ENCODE data around the gene ANKH. TPM values are rescaled to one million over a fixed set of nuclear protein-coding genes. Genes with fewer than 3 reads are reported as not detected.

ANKH gene
- total RNA-seq, 2 experiments from 2014 or later = 69.3 to 74.2 TPM

DNA sequence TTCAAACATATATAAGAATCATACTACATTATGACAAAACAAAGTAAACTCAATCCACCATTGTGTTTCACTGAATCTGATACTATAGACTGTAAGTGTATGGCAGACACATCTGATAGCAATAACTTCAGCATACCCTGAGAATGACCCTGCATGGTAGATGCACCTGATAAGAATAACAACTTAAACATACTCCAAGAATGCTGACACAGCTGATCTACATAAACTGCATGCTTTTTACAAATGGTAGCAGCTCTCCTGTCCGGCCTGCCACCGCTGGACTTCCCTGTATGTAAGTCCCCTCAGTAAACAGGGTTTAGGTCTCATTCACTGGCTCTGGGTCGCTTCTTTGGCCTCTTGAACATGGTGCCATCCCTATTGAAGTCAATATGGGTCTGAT, 100.4 kb downstream of the ANKH start:
- Mint-ChIP-seq H3K27me3 (no peaks in the 10 kb centered on the region), H3K36me3 (ENCODE audit: low read depth) (peaks cover 5% of the 10 kb centered on the region), H3K27ac (no peak overlapping the region), H3K9me3 (no peaks in the 10 kb centered on the region), H3K4me3 (no peak overlapping the region), H3K4me1 (peaks cover 20% of the 10 kb centered on the region)
- POLR2A ChIA-PET = no interaction called here
- no peak for DNase-seq
- CTCF ChIA-PET = no interaction called here

DNA sequence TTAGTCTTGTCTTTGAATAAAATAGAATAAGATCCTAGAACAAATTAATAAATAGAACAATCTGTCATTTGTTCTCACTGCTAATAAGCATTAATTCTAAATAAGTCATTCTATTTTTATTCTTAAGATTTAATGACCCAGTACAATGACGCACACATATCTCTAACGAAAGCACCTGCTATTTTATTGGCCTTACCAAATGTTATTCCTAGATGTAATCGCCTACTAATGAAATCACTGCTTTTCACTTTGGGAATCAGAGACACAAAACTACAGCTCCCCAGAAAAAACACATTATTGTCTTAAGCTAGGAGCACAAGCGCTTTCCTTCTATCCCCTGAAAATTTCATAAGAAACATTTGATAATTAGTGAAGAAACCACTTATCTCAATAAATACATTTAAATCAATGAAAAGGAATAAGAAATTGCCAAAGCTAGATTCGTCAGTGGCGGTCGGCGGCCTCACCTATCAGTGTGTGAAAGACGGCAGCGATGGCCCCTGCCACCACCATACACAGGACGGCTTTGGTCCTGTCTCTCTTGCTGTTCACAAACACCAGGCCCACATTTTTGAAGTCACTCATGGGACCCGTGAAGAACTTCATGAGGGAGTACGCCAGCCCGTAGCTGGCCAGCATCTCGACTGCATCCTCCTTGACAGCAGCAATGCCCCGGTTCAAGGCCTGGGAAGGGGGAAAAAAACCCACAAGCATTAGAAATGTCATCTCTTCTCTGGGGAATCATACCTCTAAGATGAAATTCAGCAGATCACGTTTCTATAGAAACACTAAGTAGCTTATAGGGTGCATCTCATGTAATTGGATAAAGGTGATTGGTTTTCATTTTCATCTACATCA, 102.8 kb downstream of the ANKH start:
- DNase-seq = no peak
- Mint-ChIP-seq H3K27ac (no peak overlapping the region), H3K4me1 (peaks cover 20% of the 10 kb centered on the region), H3K36me3 (ENCODE audit: low read depth) (peaks cover 14% of the 10 kb centered on the region), H3K4me3 (no peak overlapping the region), H3K27me3 (no peaks in the 10 kb centered on the region), H3K9me3 (no peaks in the 10 kb centered on the region)
- ChIA-PET POLR2A (interaction anchor here (0.6 to 0.7 kb wide), 2 partner anchors 13 to 798 kb away, joined by 3 read pairs; no protein-coding TSS in a partner anchor), CTCF (interaction anchor here (0.7 to 1.7 kb wide), 3 partner anchors 9 to 23 kb away, joined by 3 to 5 read pairs (median 3); no protein-coding TSS in a partner anchor)

DNA sequence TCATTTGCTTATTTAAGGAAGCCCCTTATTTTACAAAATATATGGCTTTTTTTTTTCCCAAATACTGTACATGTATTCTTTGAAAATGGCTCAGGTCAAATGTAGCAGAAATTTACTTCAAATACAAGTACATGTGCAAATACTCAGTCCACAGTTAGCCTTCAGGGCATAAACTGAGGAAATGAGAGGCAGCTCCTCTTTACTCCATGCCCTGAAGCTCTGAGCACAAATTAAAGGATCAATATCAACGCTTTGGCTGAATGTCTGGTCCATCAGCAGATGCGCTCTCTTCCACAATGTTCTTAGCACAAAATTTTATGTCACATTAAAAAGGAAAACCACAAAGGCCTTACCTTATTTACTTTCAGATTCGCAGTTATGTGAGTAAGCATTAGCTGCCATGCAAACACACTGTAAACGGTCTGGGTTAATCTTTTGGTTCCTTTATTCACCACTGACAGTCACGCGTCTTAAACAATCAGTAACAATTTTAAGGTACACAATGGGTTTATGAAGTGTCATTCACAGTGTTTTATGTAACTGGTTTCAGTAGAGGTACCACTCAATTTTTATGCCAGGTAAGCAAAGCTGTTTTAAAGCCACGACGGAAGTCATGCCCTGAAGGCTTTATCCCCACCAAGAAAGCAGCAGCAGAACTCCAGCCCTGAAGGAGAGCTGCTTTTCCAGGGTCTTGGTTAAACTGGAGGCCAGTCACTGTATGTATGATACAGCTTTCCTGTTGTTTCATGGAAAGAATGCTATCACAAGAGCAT, 103.7 kb downstream of the ANKH start:
- POLR2A ChIA-PET = interaction anchor here (0.6 kb wide), 1 partner anchor 14 kb away, joined by 3 read pairs; no protein-coding TSS in a partner anchor
- Mint-ChIP-seq H3K27ac (no peak overlapping the region), H3K27me3 (no peaks in the 10 kb centered on the region), H3K4me1 (peaks cover 20% of the 10 kb centered on the region), H3K9me3 (no peaks in the 10 kb centered on the region), H3K36me3 (ENCODE audit: low read depth) (peaks cover 14% of the 10 kb centered on the region), H3K4me3 (no peak overlapping the region)
- CTCF ChIA-PET = interaction anchor here (1.4 to 1.7 kb wide), 3 partner anchors 13 to 23 kb away, joined by 3 to 9 read pairs (median 5); no protein-coding TSS in a partner anchor
- no peak for DNase-seq

DNA sequence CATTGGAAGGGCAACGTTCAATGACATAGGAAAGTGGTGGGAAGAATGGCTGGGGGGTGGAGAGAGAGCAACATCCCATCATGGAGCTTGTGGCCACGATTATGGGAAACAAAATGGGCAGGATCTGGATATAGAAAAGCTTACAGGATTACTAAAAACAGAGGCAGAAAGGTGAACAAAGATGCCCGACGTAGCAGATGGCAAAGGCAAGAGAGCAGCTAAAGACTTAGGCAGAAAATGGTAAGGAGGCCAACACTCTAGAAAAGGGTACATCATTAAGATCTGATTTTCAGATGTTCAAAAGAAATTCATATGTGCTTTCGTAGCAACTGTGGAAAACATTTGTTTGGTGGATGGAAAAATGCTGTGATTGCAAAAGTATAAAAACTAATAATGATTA, 104.5 kb downstream of the ANKH start:
- H3K27ac Mint-ChIP-seq = no peak overlapping the region
- POLR2A ChIA-PET = no interaction called here

DNA sequence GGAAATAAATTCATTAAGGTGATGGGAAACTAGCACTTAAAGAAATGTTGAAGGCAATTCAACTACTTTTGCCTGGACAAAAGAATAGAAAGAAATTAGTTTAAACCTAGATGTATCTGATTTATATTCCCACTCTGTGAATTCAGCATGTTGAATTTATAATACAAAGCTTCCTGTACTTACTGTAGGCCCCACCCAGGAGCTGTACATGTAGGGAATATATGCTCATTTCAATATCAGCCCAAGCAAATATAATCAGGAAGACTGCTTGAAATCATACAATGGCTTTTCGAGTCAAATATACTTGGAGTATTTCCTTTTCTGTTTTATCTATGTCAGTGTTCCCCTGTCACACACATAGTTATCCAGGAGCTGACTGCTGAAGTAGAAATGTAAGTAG, 105.0 kb downstream of the ANKH start:
- no peaks in the 10 kb centered on the region for H3K27me3 Mint-ChIP-seq
- POLR2A ChIA-PET = no interaction called here
- CTCF ChIA-PET = interaction anchor here (1.5 to 1.7 kb wide), 2 partner anchors 15 to 17 kb away, joined by 5 to 9 read pairs; no protein-coding TSS in a partner anchor

More for the DNA sequence above, 104.5 kb downstream of the ANKH start:
- Mint-ChIP-seq H3K9me3 (no peaks in the 10 kb centered on the region), H3K4me1 (peaks cover 20% of the 10 kb centered on the region), H3K27me3 (no peaks in the 10 kb centered on the region), H3K36me3 (ENCODE audit: low read depth) (peaks cover 14% of the 10 kb centered on the region), H3K4me3 (no peak overlapping the region)
- CTCF ChIA-PET = interaction anchor here (1.4 to 1.7 kb wide), 3 partner anchors 14 to 24 kb away, joined by 3 to 9 read pairs (median 5); no protein-coding TSS in a partner anchor
- no peak for DNase-seq

DNA sequence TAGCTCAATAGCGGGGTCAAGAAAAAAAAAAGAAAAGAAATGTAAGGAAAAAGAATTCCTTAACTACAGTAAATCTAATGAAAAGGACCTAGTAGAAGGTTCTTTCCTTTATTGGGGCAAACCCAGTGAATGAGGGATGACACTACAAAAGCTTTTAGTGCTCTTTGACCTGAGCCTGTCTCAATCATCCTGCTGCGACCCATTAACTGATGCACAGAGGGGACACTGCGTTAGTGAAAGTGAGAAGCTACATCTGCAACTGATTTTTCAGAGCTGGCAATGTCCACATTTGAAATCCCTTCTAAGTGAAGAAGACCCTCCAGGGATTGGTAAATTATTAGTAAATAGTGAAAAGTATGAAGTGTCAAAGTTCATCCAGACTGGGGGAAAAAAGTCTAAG, 106.0 kb downstream of the ANKH start:
- POLR2A ChIA-PET = no interaction called here
- H3K27me3 Mint-ChIP-seq = no peaks in the 10 kb centered on the region
- no peak for DNase-seq
- no peaks in the 10 kb centered on the region for H3K9me3 Mint-ChIP-seq
- CTCF ChIA-PET = no interaction called here
- H3K4me1 Mint-ChIP-seq = peaks cover 20% of the 10 kb centered on the region
- H3K36me3 Mint-ChIP-seq (ENCODE audit: low read depth) = peaks cover 14% of the 10 kb centered on the region
- no peak overlapping the region for H3K4me3 Mint-ChIP-seq
- H3K27ac Mint-ChIP-seq = no peak overlapping the region

More for the DNA sequence above, 105.0 kb downstream of the ANKH start:
- H3K27ac Mint-ChIP-seq = no peak overlapping the region
- peaks cover 14% of the 10 kb centered on the region for H3K36me3 Mint-ChIP-seq (ENCODE audit: low read depth)
- no peaks in the 10 kb centered on the region for H3K9me3 Mint-ChIP-seq
- DNase-seq = no peak
- no peak overlapping the region for H3K4me3 Mint-ChIP-seq
- H3K4me1 Mint-ChIP-seq = peaks cover 20% of the 10 kb centered on the region

DNA sequence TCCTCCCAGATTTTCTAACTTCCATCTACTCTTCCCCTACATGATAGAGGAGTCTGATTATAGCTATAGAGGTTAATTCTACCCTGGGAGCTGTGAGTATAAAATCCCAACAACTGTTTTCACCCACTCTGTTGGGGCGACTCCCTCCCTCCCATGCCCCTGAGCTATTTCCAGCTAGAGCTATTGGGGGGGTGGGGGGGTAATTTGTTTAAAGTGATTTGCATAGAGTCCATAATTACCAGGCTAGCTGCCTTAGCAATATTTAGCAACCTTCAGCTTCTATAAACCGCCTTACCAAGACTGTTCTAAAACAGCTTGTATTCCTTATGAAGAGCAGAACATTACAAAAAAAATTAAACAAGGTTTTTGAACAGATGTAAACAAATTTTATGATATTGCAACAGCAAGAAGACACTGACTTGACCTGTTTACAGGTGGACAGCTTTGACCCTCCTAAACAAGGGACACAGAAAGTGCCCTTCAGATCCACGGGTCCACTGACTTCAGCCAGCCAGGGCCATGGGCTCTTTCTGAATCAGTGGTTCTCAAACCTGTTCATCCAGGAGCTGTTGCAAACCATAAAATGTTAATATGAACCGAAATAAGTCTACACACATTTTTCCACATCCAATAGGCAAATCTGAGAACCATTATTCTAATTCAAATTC, 108.9 kb downstream of the ANKH start:
- Mint-ChIP-seq H3K27me3 (no peaks in the 10 kb centered on the region), H3K9me3 (no peaks in the 10 kb centered on the region), H3K4me1 (peaks cover 10% of the 10 kb centered on the region), H3K27ac (no peak overlapping the region), H3K4me3 (no peak overlapping the region), H3K36me3 (ENCODE audit: low read depth) (peaks cover 14% of the 10 kb centered on the region)
- POLR2A ChIA-PET = no interaction called here
- DNase-seq = no peak
- CTCF ChIA-PET = interaction anchor here (0.5 to 1.3 kb wide), 5 partner anchors 10 to 176 kb away, joined by 3 to 7 read pairs (median 3); no protein-coding TSS in a partner anchor

DNA sequence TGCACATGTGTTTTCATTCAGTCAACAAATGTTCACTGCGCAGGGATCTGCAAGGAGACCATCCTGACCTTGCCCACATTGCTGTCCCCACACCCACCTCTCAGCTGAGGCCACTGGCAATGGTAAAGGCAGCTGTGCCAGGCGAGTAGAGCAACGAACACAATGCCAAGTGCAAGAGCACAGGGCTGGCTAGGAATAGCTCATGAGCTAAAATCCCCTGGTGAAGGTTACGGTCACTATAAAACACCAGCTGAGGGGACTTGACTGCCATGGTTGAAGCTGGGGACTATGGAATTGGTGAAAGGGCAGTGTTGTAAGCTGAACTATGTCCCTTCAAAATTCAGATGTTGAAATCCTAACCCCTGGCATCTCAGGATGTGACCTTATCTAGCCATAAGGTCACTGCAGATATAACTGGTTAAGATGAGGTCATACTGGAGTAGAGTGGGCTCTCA, 111.0 kb downstream of the ANKH start:
- Mint-ChIP-seq H3K27ac (no peak overlapping the region), H3K9me3 (no peaks in the 10 kb centered on the region), H3K4me3 (no peak overlapping the region), H3K36me3 (ENCODE audit: low read depth) (peaks cover 8% of the 10 kb centered on the region), H3K27me3 (no peaks in the 10 kb centered on the region), H3K4me1 (no peaks in the 10 kb centered on the region)
- ChIA-PET POLR2A (no interaction called here), CTCF (interaction anchor here (0.6 to 2.1 kb wide), 4 partner anchors 9 to 35 kb away, joined by 3 to 7 read pairs (median 6); no protein-coding TSS in a partner anchor)
- no peak for DNase-seq

DNA sequence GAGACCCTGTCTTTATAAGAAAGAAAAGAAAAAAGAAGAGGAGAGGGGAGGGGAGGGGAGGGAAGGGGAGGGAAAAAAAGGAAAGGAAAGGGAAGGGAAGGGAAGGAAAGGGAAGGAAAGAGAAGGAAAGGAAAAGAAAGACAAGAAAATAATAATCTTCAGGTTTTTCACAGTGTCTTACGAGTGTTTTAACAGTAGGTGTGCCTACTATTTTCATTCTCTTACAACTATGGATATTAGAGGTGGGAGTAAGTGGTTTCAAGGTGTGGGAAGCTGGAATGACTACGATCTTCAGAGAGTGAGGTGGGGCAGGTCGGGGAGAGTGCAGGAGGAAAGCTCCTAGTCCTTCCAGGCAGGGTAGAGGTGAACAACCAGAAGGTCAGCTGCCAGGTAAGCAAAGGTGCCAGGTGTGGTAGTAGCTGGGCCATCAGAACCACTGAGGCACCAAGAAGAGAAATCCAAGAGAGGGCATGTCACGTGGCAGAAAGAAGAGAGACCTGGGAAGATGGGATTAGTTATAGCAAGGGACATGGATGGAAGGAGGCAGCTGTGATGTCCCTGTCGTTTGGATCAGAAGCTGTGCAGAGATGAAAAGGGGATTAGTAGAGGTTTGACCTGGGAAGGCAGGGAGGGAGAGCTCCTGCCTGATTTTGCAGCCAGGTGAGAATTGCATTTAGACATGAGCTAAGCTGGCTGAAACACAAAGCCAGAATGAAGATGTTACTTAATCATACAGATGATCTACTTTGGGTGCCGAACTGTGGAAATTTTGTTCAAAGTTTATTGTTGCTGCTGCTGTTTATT, 111.6 kb downstream of the ANKH start:
- Mint-ChIP-seq H3K27me3 (no peaks in the 10 kb centered on the region), H3K9me3 (no peaks in the 10 kb centered on the region), H3K27ac (no peak overlapping the region), H3K4me1 (no peaks in the 10 kb centered on the region), H3K36me3 (ENCODE audit: low read depth) (peaks cover 5% of the 10 kb centered on the region), H3K4me3 (no peak overlapping the region)
- ChIA-PET CTCF (interaction anchor here (0.5 to 2.1 kb wide), 7 partner anchors 9 to 108 kb away, joined by 3 to 7 read pairs (median 5); no protein-coding TSS in a partner anchor), POLR2A (no interaction called here)
- DNase-seq = no peak

DNA sequence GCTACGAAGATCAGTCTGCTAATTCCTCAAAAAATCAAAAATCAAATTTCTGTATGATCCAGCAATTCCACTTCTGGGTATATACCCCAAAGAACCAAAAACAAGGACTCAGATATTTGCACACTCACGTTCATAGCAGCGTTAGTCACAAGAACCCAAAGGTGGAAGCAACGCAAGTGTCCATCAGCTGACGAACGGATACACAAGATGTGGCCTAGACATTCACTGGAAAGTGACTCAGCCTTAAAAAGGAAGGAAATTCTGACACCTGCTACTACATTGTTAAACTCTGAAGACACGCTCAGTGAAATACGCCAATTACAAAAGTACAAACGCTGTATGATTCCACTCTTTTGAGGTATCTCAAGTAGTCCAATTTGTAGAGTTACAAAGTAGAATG, 113.7 kb downstream of the ANKH start:
- DNase-seq = no peak
- peaks cover 6% of the 10 kb centered on the region for H3K36me3 Mint-ChIP-seq (ENCODE audit: low read depth)
- no peak overlapping the region for H3K27ac Mint-ChIP-seq
- no peak overlapping the region for H3K4me3 Mint-ChIP-seq
- ChIA-PET CTCF (interaction anchor here (1.0 to 1.2 kb wide), 2 partner anchors 9 to 31 kb away, joined by 3 read pairs; no protein-coding TSS in a partner anchor), POLR2A (no interaction called here)
- H3K4me1 Mint-ChIP-seq = no peaks in the 10 kb centered on the region
- H3K9me3 Mint-ChIP-seq = no peaks in the 10 kb centered on the region
- no peaks in the 10 kb centered on the region for H3K27me3 Mint-ChIP-seq

DNA sequence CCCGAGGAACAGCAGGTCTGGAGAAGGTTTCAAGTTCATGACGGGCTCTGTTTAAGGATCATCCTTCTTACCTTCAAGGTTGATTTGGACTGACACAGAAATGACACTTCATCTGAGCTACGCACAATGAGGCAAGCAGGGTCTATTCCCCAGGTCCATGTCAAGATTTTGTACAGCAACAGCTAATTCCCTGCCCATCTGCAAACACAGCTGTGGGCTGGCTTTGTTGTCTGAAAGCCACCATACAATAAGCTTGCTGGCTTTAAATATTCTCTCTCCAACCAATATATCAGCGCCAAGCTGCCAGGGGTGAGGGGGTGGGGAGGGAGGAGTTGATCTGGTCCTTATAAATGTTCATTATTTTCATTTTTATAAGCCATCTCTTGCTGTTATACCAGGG, 115.1 kb downstream of the ANKH start:
- no peak for DNase-seq
- no peaks in the 10 kb centered on the region for H3K4me1 Mint-ChIP-seq
- H3K9me3 Mint-ChIP-seq = no peaks in the 10 kb centered on the region
- no peak overlapping the region for H3K4me3 Mint-ChIP-seq
- CTCF ChIA-PET = interaction anchor here (1.0 kb wide), 1 partner anchor 12 kb away, joined by 3 read pairs; no protein-coding TSS in a partner anchor
- no peak overlapping the region for H3K27ac Mint-ChIP-seq
- no peaks in the 10 kb centered on the region for H3K27me3 Mint-ChIP-seq
- peaks cover 10% of the 10 kb centered on the region for H3K36me3 Mint-ChIP-seq (ENCODE audit: low read depth)
- POLR2A ChIA-PET = no interaction called here

DNA sequence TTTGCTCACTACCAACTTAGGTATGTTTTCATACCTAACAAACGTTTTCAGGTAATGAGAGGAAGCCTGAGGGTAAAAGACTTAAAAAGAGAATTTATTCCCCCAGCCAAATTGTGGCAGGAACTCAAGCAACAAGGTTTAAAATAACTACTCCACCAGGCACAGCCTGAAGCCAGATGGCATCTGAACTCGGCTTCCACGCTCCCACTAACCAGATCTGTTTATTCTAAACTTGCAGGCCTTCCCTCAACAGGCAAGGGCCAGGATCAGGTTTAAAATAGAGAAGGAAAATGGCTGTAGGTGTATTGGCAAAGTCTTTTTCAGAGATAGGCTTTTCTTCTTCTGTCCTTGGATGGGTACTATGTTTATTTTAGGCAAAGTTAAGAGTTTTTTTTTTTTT, 117.6 kb downstream of the ANKH start:
- Mint-ChIP-seq H3K27ac (no peak overlapping the region), H3K4me3 (no peak overlapping the region), H3K4me1 (no peaks in the 10 kb centered on the region), H3K36me3 (ENCODE audit: low read depth) (peaks cover 16% of the 10 kb centered on the region), H3K9me3 (no peaks in the 10 kb centered on the region), H3K27me3 (no peaks in the 10 kb centered on the region)
- CTCF ChIA-PET = no interaction called here
- DNase-seq = no peak
- POLR2A ChIA-PET = no interaction called here

All from activated CD4-positive, alpha-beta T cell treated with anti-CD3 and anti-CD28 coated beads, Interleukin-2, amount 10 ng/mL, durations not matched to agents 7 days and 5 days (primary cell).